ENCODE data around the gene CHRNB1.
A peak's percentile ranks its signal among the peaks of the same experiment; 100 is the strongest.

CHRNB1 gene

DNA sequence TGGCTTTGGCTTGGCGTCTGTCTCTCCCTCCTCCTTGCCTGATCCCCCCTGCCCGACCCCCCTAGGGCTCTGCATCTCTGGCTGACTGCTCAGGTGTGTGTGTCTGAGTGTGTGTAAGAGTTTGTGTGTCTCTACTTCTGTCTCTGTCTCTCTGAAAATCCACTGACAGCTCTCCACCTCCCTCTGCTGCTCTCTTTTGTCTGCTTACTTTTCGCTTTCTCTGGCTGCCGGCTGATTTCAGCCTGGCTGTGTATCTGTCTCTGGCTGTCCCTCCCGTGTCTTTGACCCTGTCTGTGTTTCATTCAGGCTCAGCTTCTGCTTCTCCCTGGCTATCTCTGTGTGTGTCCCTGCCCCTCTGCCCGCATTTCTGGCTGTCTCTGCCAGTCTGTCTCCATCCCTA, 28.5 kb upstream of the CHRNB1 start:
- DNase-seq = no peak

DNA sequence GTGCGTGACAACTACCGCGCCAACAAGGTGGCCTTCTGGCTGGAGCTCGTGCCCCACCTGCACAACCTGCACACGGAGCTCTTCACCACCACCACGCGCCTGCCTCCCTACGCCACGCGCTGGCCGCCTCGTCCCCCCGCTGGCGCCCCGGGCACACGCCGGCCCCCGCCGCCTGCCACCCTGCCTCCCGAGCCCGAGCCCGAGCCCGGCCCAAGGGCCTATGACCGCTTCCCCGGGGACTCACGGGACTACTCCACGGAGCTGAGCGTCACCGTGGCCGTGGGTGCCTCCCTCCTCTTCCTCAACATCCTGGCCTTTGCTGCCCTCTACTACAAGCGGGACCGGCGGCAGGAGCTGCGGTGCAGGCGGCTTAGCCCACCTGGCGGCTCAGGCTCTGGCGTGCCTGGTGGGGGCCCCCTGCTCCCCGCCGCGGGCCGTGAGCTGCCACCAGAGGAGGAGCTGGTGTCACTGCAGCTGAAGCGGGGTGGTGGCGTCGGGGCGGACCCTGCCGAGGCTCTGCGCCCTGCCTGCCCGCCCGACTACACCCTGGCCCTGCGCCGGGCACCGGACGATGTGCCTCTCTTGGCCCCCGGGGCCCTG, 27.7 kb upstream of the CHRNB1 start:
- DNase-seq = no peak

DNA sequence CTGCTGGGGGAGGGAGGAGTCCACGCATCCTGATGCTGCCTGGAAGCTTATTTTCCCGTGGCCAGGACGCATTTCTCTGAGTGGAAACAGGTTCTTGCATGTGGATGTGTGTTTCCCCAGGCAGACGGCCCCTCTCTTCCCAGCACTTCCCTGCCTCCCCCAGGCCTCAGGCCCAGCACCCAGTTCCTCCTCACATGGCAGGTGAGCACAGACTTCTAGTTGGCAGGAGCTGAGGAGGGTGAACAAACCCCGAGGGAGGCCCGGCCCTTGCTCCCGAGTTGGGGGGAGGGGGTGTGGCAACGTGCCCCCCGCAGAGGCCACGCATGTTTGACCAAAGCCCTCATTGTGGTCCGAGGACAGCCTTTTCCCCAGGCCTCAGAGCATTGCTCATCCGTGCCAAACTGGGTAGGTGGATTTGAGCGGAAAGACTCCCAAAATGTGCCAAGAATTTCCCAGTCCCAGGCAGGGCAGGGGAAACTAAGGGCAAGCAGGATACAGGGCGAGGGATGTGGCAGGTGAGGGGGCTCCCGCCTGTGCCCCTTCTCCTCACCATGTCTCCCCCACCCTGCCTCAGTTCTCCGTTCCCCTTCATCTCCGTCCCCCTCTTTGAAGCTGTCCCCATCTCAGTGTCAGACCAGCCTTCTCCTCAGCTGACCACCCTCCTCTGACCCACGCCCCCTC, 26.2 kb upstream of the CHRNB1 start:
- DNase-seq = no peak

DNA sequence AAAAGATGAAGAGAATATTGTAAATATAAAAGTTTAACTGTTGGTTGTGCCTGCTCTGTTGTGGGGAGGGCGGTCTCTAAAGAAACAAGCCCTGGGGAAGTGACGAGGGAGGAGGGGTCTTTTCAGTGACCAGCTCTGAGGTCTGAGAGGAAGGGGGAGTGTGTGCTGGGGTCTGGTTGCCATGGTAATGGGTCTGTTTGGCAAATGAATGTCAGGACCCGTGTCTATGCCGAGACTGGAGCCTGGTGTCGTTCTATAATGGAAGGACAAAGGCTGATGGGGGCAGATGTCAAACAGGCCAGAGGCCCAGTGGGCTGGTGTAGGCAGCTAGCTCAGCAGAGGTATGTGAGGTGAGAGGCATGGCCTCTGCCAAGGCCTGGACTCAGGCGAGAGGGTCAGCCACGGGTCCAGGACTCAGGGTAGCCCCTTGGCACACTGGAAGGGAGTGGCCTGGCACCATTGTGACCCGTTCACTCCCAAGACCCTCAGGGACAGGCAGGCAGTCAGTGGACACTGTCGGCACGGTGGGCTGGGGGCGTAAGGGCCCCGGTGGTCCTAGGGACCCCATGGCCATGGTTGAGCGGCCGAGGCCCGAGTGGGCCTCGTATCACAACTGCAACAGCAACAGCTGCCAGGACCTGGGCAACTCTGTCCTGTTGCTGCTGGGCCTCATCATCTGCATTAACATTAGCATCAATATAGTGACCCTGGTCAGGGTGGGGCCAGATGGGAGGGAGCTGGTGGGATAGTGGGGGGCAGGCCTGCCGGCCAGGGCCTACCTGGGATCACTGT, 24.8 kb upstream of the CHRNB1 start, which contains the start of gene SPEM1:
Gene SPEM1, plus strand, starts transcription at position 506 of the 792 bp plus-strand sequence. Its CDS starts 61 bp downstream, at position 567.
- DNase-seq = no peak

DNA sequence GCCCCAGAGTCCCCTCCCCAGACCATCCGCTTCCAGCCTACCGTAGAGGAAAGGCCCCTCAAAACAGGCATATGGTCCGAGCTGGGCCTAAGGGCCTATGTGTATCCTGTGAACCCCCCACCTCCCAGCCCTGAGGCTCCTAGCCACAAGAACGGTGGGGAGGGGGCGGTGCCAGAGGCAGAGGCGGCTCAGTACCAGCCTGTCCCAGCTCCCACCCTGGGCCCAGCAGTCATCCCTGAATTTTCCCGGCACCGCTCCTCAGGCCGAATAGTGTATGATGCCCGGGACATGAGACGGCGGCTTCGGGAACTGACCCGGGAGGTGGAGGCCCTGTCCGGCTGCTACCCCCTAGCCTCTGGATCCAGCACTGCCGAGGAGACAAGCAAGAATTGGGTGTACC, 23.7 kb upstream of the CHRNB1 start:
- DNase-seq = no peak

DNA sequence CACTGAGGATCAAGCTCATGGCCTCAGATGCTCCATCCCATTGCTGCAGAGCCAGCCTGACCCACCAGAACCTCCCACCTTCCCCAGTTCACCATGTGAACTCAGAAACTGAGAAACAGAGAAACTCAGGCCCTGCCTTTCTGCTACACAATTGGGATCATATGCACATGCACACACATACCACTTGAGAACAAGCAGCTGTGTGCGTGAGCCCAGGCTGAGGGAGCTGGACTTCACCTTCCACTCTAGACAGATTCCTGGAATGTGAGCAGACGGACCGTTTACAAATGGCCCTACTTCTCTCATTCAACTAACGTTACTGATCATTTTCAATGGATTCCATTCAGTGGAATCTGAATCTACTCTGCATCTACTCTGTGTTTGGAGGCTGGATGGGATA, 21.2 kb upstream of the CHRNB1 start:
- no peak for DNase-seq

DNA sequence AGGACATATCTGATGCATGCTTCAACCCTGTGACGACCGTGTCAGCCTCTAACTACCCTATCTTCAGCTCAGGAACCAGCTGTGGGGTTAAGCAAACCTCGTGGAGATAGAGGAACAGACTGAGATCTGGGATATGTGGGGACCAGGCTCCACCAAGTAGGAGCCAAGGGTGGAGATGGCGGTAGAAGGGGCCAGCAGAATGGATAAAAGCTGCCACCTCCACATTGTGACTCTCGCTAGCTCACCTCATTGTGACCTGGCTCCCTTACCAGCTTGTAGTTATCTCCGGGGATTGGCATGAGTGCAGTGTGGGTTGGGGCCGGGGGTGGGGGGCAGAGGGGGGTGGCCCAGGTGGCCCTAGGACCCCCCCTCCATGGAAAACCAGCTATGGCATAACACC, 19.5 kb upstream of the CHRNB1 start, which contains the start of gene SPEM2:
Gene SPEM2, plus strand, starts transcription at position 301 of the 400 bp plus-strand sequence. Its CDS starts 73 bp downstream, at position 374.
- DNase-seq = no peak

DNA sequence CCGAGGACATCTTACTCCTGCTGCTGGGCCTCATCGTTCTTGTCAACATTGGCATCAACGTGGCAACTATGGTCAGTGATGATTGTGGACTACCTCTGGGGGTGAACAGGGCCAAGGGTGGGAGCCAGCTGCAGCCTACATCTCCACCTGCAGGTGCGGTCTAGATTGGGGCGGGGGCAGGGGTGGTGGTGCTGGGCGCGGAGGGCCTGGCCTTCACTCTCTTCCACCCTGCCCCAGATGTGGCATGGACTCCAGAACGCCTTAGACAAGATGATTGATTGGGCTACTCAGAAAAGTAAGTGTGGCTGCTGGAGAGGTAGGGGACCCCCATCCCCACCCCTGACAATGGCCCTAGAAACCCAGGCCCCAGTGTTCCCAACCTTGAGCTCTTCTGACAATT, 19.1 kb upstream of the CHRNB1 start:
- no peak for DNase-seq

DNA sequence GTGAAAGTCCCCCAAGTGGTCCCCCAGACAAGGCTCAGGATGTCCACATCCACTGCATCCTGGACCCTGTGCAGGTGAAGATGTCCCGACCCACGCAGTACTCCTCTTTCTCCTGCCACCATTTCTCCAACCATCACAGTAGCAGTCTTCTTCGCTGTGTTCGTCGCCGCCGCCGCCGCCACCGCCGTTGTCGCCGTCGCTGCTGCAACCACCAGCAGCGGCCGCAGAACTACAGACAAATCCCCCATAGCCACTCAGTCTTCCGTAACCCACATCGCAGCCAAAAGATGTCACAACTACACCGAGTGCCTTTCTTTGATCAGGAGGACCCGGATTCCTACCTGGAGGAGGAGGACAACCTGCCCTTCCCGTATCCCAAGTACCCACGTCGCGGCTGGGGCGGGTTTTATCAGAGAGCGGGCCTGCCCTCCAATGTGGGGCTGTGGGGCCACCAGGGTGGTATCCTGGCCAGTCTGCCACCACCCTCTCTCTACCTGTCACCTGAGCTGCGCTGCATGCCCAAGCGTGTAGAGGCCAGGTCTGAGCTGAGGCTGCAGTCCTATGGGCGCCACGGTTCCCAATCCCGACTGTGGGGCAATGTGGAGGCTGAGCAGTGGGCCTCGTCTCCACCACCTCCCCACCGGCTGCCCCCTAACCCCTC, 18.5 kb upstream of the CHRNB1 start:
- DNase-seq = no peak

DNA sequence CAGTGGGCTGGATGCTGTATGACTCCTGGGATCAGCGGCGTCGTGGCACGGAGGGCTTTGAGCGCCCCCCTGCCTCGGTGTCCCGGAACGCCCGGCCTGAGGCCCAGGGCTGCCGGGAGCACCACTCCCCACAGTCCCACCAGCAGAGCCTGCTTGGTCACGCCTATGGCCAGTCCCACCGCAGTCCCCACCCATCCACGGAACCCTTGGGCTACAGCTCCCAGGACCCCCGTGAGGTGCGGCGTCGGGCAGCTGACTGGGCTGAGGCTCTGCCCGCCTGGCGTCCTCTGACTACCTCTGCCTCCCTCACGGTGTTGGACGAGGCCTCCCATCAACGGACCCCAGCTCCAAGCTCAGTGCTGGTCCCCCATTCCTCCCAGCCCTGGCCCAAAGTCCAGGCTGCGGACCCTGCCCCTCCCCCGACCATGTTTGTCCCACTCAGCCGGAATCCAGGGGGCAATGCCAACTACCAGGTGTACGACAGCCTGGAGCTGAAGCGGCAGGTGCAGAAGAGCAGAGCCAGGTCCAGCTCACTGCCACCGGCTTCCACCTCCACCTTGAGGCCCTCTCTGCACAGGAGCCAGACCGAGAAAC, 17.9 kb upstream of the CHRNB1 start:
- DNase-seq = no peak

DNA sequence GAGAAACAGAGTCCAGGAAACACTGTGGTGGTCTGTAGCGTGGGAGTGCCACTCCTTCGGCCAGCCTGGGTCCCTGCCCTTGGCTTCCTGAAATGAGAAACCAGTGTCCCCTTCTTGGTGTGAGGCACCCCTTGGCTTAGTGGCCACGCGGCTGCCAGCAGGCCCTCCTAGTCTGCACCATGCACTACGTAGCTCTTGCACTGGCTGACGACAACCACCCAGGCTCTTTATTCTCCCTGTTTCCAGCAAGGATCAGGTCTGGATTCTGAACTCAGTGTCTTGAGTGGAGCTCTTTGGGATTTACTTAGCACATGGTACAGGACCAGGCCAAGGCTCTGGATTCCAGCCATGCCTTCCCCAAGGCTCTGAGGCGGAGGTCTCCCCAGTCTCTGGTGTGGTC, 17.3 kb upstream of the CHRNB1 start:
- DNase-seq = no peak

DNA sequence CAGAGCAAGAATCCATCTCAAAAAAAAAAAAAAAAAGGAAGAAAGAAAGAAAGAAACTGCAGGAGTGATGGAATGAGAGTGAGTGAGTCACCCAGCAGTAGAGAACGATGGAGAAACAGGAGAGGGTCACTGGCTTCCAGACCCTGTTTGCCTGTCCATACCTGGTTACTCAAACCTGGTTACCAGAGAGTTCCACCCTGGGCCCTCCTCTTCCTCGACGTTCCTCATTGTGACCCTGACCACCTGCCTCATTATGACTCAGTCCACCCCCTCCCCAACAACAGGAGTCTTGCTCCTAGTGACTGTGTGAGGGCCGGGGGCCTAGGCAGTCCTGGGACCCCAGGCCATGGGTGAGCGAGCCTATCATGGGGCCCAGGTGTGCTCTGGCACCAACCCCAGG, 16.3 kb upstream of the CHRNB1 start, which contains the start of gene SPEM3:
Gene SPEM3, plus strand, starts transcription at position 301 of the 400 bp plus-strand sequence. Its CDS starts 46 bp downstream, at position 347.
- DNase-seq = no peak

DNA sequence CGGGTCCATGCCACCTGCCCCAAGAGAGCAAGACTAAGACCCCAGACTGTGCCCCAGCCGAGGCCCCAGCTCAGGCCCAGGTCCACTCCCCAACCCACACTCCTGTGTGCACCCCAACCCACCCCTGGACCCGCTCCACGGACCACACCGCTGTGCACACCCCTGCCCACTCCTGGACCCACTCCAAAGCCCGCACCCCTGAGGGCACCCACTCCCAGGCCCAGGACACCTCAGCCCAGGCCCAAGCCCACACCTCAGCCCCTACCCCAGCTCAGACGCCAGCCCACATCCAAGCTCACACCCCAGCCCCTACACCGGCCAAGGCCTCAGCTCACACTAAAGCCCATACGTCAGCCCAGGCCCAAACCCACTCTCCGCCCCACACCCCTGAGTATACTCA, 15.1 kb upstream of the CHRNB1 start:
- DNase-seq = no peak

DNA sequence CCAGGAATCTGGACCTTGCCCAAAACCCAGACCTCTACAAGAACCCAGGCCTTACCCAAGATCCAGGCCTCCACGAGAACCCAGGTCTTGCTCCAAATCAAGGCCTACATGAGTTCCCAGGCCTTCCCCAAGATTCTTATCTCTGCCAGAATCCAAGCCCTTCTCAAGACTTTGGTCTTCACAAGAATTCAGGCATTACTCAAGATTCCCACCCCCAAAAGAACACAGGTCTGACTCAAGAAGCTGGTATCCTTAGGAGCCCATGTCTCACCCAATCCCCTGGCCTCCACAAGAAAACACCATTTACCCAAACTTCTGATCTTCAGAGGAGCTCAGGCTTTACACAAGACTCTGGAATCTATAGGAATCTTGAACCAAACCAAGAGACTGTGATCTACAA, 13.6 kb upstream of the CHRNB1 start:
- DNase-seq = no peak

DNA sequence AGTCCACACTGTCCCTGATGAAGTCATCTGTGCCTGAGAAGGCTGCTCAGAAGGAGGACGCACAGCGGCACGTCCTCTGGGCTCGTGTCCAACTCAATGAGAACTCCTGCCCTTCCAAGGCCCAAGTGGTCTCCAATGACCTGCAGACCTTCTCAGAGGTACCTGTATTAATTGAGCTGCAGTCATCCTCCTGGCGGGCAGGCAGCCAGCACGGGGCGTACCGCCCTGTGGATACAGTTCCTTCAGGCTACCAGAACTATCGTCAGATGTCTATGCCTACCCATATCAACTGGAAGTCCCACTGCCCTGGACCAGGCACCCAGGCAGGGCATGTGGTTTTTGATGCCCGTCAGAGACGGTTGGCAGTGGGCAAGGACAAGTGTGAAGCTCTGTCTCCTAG, 12.6 kb upstream of the CHRNB1 start:
- DNase-seq = no peak

DNA sequence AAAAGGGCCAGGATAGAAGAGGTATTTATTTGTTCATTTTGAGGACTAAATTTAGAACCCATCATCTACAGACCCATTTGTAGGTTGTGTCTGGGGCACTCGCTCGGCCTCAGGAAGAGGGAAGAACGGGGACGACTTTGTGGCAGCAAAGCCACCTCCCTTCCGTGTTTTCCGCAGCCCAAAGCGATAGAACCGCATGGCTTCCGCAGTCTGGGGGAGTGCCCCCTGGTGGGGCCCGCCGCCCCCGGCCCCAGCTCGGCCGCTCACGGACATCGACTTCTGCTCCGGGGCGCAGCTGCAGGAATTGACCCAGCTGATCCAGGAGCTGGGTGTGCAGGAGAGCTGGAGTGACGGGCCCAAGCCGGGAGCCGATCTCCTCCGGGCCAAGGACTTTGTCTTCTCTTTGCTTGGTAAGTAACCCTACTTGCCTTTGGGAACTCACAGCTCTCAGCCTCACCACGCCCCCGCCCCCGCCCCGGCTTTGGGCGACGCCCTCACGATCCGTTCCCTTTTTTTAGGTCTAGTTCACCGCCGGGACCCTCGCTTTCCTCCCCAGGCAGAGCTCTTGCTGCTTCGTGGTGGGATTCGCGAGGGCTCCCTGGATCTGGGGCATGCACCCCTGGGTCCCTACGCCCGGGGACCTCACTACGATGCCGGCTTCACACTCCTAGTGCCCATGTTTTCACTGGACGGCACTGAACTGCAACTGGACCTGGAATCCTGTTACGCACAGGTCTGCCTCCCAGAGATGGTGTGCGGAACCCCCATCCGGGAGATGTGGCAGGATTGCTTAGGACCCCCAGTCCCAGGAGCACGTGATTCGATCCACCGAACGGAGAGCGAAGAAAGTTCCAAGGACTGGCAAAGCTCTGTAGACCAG, 8.9 kb upstream of the CHRNB1 start:
- DNase-seq = peak; percentile 69 to 73

DNA sequence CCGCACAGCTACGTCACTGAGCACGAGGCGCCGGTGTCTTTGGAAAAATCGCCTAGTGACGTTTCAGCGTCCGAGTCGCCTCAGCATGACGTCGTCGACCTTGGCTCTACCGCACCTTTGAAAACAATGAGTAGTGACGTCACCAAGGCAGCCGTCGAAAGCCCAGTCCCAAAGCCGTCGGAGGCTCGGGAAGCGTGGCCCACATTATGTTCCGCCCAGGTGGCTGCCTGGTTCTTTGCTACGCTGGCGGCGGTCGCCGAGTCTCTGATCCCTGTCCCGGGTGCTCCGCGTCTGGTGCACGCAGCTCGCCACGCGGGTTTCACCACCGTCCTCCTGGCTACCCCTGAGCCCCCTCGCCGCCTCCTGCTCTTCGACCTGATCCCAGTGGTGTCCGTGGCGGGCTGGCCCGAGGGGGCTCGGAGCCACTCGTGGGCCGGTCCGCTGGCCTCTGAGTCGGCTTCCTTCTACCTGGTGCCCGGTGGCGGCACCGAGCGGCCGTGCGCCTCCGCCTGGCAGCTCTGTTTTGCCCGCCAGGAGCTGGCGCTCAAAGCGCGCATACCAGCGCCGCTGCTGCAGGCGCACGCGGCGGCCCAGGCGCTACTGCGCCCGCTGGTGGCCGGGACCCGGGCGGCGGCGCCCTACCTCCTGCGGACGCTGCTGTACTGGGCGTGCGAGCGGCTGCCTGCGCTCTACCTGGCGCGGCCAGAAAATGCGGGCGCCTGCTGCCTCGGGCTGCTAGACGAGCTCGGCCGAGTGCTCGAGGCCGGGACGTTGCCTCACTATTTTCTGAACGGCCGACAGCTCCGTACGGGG, 8.1 kb upstream of the CHRNB1 start:
- peak; percentile 76 to 85 for DNase-seq

DNA sequence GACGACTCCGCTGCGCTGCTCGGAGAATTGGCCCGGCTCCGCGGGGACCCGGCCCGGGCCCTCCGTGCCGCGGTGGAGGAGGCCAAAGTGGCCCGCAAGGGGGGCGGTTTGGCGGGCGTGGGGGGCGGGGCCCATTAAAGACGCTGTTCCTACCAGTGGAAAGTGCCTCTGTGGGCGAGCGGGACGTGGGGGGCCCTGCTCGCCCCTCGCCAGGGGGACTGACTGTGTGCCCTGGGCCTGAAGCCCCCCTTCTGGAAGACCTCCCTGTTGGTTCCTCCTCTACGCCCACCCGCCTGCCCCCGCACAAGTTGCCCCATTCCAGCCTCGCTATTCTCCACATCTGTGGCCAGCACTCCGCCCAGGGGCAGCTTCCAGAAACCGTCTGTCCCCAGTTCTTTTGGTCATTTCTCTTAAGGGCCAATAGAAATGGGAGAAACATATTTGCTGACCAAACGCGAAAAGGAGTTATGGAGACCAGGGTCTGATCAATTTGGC, 7.4 kb upstream of the CHRNB1 start:
- DNase-seq = no peak

DNA sequence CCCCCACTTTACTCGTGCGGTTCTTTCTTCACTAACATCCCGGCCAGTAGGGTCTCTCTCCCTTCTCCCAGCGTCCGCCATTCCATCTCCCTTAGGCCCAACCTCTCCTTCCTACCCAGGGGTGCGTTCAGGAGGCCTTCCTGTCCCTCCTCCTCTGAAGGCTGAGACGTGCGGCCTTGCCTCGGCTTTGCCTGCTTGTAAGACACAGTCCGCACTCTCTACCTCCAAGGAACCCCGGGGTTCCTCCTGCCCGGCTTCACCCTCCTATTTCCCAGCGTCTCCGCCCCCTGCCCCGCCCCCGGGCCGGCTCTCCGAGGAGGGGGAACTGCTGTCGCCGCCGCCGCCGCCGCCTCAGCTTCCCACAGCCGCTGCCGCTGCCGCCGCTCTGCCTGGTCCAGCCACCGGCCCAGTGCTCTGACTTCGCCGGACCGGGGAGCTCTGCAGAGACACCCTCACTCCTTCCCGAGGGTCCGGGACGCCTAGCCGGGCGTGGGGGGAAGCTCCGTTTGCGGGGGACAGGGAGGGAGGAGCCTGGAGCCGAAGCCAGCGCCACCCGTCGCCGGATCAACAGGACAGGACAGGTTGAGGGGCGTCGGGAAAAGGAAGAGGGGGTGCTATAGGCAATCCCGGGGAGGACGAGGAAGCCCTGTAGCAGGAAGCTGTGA, 6.8 kb upstream of the CHRNB1 start:
- DNase-seq = peak; percentile 48 to 54
